ENCODE results near the gene PPM1M. TPM values are rescaled to one million over a fixed set of nuclear protein-coding genes. Genes with fewer than 3 reads are reported as not detected.
"Not testable (repeated sequence)": the region's sequence is repeated elsewhere in the genome, so short reads cannot be mapped to it uniquely, and the experiment has no call there.

PPM1M gene
- total RNA-seq, 1 donor: 20.3 TPM

GRCh38 chr3:52268036-52268435, 22.5 kb downstream of the PPM1M start:
- no peak for DNase-seq (ENCODE audit: low read depth)
- H3K4me3 ChIP-seq (ENCODE audit: low read depth, low read length): no peak overlapping the region
- TF ChIP-seq CTCF (IDR thresholded peaks at IDR 0.05; ENCODE audit: insufficient read depth, low read depth, low read length): no peak

GRCh38 chr3:52269776-52270175, 24.2 kb downstream of the PPM1M start:
- no peak overlapping the region for H3K4me3 ChIP-seq (ENCODE audit: low read depth, low read length)
- no peak for TF ChIP-seq CTCF (IDR thresholded peaks at IDR 0.05; ENCODE audit: insufficient read depth, low read depth, low read length)
- no peak for DNase-seq (ENCODE audit: low read depth)

- H3K4me3 ChIP-seq (ENCODE audit: low read depth, low read length): no peak overlapping the region
- no peak for TF ChIP-seq CTCF (IDR thresholded peaks at IDR 0.05; ENCODE audit: insufficient read depth, low read depth, low read length)
- peak; percentile 49 for DNase-seq (ENCODE audit: low read depth)
These were observed 24.7 kb downstream of the PPM1M start for GRCh38 chr3:52270252-52270754.

- not testable (repeated sequence) for H3K4me3 ChIP-seq (ENCODE audit: low read depth, low read length); DNase-seq (ENCODE audit: low read depth)
These were observed 26.6 kb downstream of the PPM1M start for GRCh38 chr3:52272172-52272571.

- H3K4me3 ChIP-seq (ENCODE audit: low read depth, low read length): no peak overlapping the region
- DNase-seq (ENCODE audit: low read depth): no peak
- TF ChIP-seq CTCF (IDR thresholded peaks at IDR 0.05; ENCODE audit: insufficient read depth, low read depth, low read length): no peak
These were observed 27.3 kb downstream of the PPM1M start for GRCh38 chr3:52272831-52273230.

GRCh38 chr3:52274781-52275180, 29.2 kb downstream of the PPM1M start:
- not testable (repeated sequence) for H3K4me3 ChIP-seq (ENCODE audit: low read depth, low read length); DNase-seq (ENCODE audit: low read depth)

GRCh38 chr3:52277071-52277964, 31.8 kb downstream of the PPM1M start:
- TF ChIP-seq CTCF (IDR thresholded peaks at IDR 0.05; ENCODE audit: insufficient read depth, low read depth, low read length): no peak
- DNase-seq (ENCODE audit: low read depth): peak; percentile 69

More at GRCh38 chr3:52277071-52277964, 31.8 kb downstream of the PPM1M start:
- H3K4me3 ChIP-seq (ENCODE audit: low read depth, low read length): peak overlapping the region; percentile 94

Data from fibroblast of villous mesenchyme (primary cell).